GM12878 (cell line): ENCODE data around the gene TMC5. TPM values are rescaled to one million over a fixed set of nuclear protein-coding genes. Genes with fewer than 3 reads are reported as not detected.

Experiments
- ATAC-seq: fragments of 200-7000 bp; cut with Tn5 transposase; 3 replicates; pipeline ENCODE4 v1.9.1; 2020; ENCODE audit warnings: mild to moderate bottlenecking, moderate library complexity
- BruUV-seq: library from RNA; stranded (reverse); fragments of 400-500 nt; replicated peaks from 2 replicates; lab custom pipeline; 2021; lab: Mats Ljungman, UMichigan
- CTCF ChIA-PET: fragments of 300-600 bp; sonication (Branson Sonifier 250); formaldehyde crosslinking; extraction: SDS; loops from one replicate; lab custom pipeline; 2021; ENCODE audit warnings: inconsistent platforms; lab: Yijun Ruan, JAX
- POLR2A ChIA-PET: fragments of 350-600 bp; formaldehyde crosslinking; extraction: SDS; loops from one replicate; lab custom pipeline; 2021; ENCODE audit warnings: inconsistent platforms; lab: Charles Lee
- RAD21 ChIA-PET: fragments of 300-600 bp; sonication (Branson Sonifier 250); formaldehyde crosslinking; loops from one replicate; lab custom pipeline; 2023; ENCODE audit warnings: antibody characterized with exemption; ENCODE audit not compliant: unreplicated experiment; lab: Charles Lee
- SMC1A ChIA-PET: fragments of 300-600 bp; sonication (Branson Sonifier 250); formaldehyde crosslinking; loops from one replicate; lab custom pipeline; 2023; ENCODE audit not compliant: unreplicated experiment, uncharacterized antibody; lab: Charles Lee
- DNase-seq: peaks from one replicate; pipeline ENCODE4 v3.0.0-alpha.2; 2011; ENCODE audit warnings: low read depth, low spot score
- FAIRE-seq: peaks from 3 replicates; lab custom pipeline; 2011; peaks lifted over from hg19 to GRCh38; lab: Jason Lieb, UNC
- H2AFZ ChIP-seq: 2 replicates; pipeline ENCODE4 v1.6.0; 2011; ENCODE audit warnings: low read depth, low read length, control low read depth; ENCODE audit not compliant: control insufficient read depth
- H3K27ac ChIP-seq: 2 replicates; pipeline ENCODE4 v1.5.1; 2011; ENCODE audit warnings: control low read depth; ENCODE audit not compliant: control insufficient read depth, insufficient read depth
- H3K27me3 ChIP-seq, 2 experiments: replicated peaks in 1 of 2; 2 replicates each; pipeline versions ENCODE4 v1.6.0 to v1.6.1; 2011; ENCODE audit warnings: low read length in 1 of 2; ENCODE audit not compliant: control insufficient read depth in 2 of 2, insufficient read depth in 2 of 2
- H3K36me3 ChIP-seq, 2 experiments: 2 replicates each; pipeline ENCODE4 v1.5.1; 2011; ENCODE audit warnings: low read length in 1 of 2; ENCODE audit not compliant: control insufficient read depth in 2 of 2, insufficient read depth in 2 of 2
- H3K4me1 ChIP-seq: 2 replicates; pipeline ENCODE4 v1.6.1; 2011; ENCODE audit warnings: mild to moderate bottlenecking, low read length, moderate library complexity, mixed read lengths; ENCODE audit not compliant: control insufficient read depth, insufficient read depth
- H3K4me2 ChIP-seq: 2 replicates; pipeline ENCODE4 v1.6.0; 2011; ENCODE audit warnings: control low read depth; ENCODE audit not compliant: control insufficient read depth, insufficient read depth
- H3K4me3 ChIP-seq: fragments of 200-600 bp; sonication (generic); 2 replicates; pipeline ENCODE4 v1.5.1; 2016
- H3K79me2 ChIP-seq: 2 replicates; pipeline ENCODE4 v1.6.0; 2011; ENCODE audit warnings: low read length; ENCODE audit not compliant: control insufficient read depth, insufficient read depth
- H3K9ac ChIP-seq: 2 replicates; pipeline ENCODE4 v1.8.0; 2011; ENCODE audit warnings: low read length, control low read depth, mixed read lengths; ENCODE audit not compliant: control insufficient read depth, insufficient read depth
- H3K9me3 ChIP-seq: replicated peaks from 3 replicates; pipeline ENCODE4 v1.5.1; 2011; ENCODE audit warnings: mild to moderate bottlenecking, low read length; ENCODE audit not compliant: control insufficient read depth, insufficient read depth
- H4K20me1 ChIP-seq: 2 replicates; pipeline ENCODE4 v1.6.0; 2011; ENCODE audit not compliant: control insufficient read depth, insufficient read depth
- CBFB ChIP-seq: IDR thresholded peaks from 2 replicates; pipeline ENCODE4 v1.6.1; 2016; ENCODE audit warnings: antibody characterized with exemption, low read depth
- EGR1 ChIP-seq, 2 experiments: IDR thresholded peaks; 1 replicate in 1 of 2; 2 replicates in 1 of 2; pipeline ENCODE4 v1.6.1; 2011 to 2012; ENCODE audit warnings: low read depth in 2 of 2, low read length in 2 of 2, borderline replicate concordance in 1 of 2, mild to moderate bottlenecking in 1 of 2, moderate library complexity in 1 of 2
- YBX1 ChIP-seq: fragments of 450-650 bp; IDR thresholded peaks from 2 replicates; pipeline ENCODE4 v1.6.1; 2016; ENCODE audit warnings: antibody characterized with exemption
- ZNF24 ChIP-seq: fragments of 450-650 bp; IDR thresholded peaks from 2 replicates; pipeline ENCODE4 v1.6.1; 2017; ENCODE audit warnings: antibody characterized with exemption, mild to moderate bottlenecking
- ZNF687 ChIP-seq: fragments of 450-650 bp; IDR thresholded peaks from 2 replicates; pipeline ENCODE4 v1.6.1; 2017; ENCODE audit warnings: mild to moderate bottlenecking, moderate library complexity
- WGBS: methylation state at CpG from one replicate; pipeline ENCODE4 v1.1.6; 2016; ENCODE audit warnings: low lambda C conversion rate; ENCODE audit not compliant: insufficient replicate concordance, insufficient coverage; ENCODE audit errors: missing lambda C conversion rate; 5-methylcytosine and 5-hydroxymethylcytosine counted together
- in situ Hi-C: fragments of 300-500 bp; cut with MboI; formaldehyde crosslinking; loops from 9 replicates; pipeline ENCODE4 v1.14.3; 2018; ENCODE audit warnings: mixed read lengths
- intact Hi-C: fragments of 100-400 bp; cut with micrococcal nuclease; formaldehyde crosslinking; loops from one replicate; pipeline ENCODE4 v1.14.2; 2022; ENCODE audit not compliant: unreplicated experiment
- polyA plus RNA-seq, 11 experiments: library from polyadenylated mRNA; depleted of rRNA in 4 of 11; unstranded in 6 of 11; stranded (reverse) in 5 of 11; fragments of >200 nt; fragmentation: Nextera tagmentation in 4 of 11; fragmentation: Illumina TruSeq in 1 of 11; extraction: Ambion mirVana in 4 of 11; extraction: Trizol in 1 of 11; gene quantifications; 1 replicate in 1 of 11; 2 replicates in 10 of 11; pipeline versions ENCODE4 v1.2.1 to v1.2.3, GENCODE V29; 2011 to 2016; ENCODE audit warnings: inconsistent platforms in 2 of 11, missing spikeins in 2 of 11, low read depth in 1 of 11
- total RNA-seq, 4 experiments: library from RNA; depleted of rRNA in 3 of 4; stranded (reverse); fragments of >200 nt in 3 of 4; fragmentation: Illumina TruSeq in 1 of 4; extraction: Trizol in 1 of 4; gene quantifications; 2 replicates each; pipeline versions ENCODE4 v1.2.1 to v1.2.3, GENCODE V29; 2013 to 2021

Gene TMC5
- total and polyA plus RNA-seq, 10 of the 15 experiments (the other 5 are each of a cell fraction or from before 2014, with no cell fraction given) = 0.01 to 0.10 (median 0.07) TPM; not detected in 5

GRCh38 chr16:19443659-19444058 is 26.0 kb downstream of the TMC5 start:
- no peak overlapping the region for H3K4me2 ChIP-seq
- no peak overlapping the region for H3K9ac ChIP-seq
- no peaks in the 10 kb centered on the region for H3K36me3 ChIP-seq
- in situ Hi-C loops (no loop called here), intact Hi-C loops (no loop called here)
- H4K20me1 ChIP-seq = no peaks in the 10 kb centered on the region
- H3K4me1 ChIP-seq = no peaks in the 10 kb centered on the region
- ATAC-seq (no peak), DNase-seq (no peak), FAIRE-seq (no peak)
- ChIA-PET POLR2A (no interaction called here), CTCF (no interaction called here), RAD21 (no interaction called here), SMC1A (no interaction called here)
- H3K27ac ChIP-seq = no peak overlapping the region
- no peak overlapping the region for H3K4me3 ChIP-seq
- H3K9me3 ChIP-seq = no peaks in the 10 kb centered on the region
- no peaks in the 10 kb centered on the region for H3K27me3 ChIP-seq
- H3K79me2 ChIP-seq = no peaks in the 10 kb centered on the region
- no peak for TF ChIP-seq YBX1
- no peak for TF ChIP-seq ZNF24
- no peak for TF ChIP-seq ZNF687
- no peak for TF ChIP-seq EGR1 (IDR thresholded peaks at IDR 0.05; ENCODE audit: borderline replicate concordance in 1 of 2, low read depth in 2 of 2, low read length in 2 of 2)
- TF ChIP-seq CBFB = no peak
- no peak overlapping the region for H2AFZ ChIP-seq
- WGBS = 0% methylated on average over 1 of the region's 1 CpG
- BruUV-seq = no TSS peak
